ENCODE results near the gene TNFRSF13B.

DNA sequence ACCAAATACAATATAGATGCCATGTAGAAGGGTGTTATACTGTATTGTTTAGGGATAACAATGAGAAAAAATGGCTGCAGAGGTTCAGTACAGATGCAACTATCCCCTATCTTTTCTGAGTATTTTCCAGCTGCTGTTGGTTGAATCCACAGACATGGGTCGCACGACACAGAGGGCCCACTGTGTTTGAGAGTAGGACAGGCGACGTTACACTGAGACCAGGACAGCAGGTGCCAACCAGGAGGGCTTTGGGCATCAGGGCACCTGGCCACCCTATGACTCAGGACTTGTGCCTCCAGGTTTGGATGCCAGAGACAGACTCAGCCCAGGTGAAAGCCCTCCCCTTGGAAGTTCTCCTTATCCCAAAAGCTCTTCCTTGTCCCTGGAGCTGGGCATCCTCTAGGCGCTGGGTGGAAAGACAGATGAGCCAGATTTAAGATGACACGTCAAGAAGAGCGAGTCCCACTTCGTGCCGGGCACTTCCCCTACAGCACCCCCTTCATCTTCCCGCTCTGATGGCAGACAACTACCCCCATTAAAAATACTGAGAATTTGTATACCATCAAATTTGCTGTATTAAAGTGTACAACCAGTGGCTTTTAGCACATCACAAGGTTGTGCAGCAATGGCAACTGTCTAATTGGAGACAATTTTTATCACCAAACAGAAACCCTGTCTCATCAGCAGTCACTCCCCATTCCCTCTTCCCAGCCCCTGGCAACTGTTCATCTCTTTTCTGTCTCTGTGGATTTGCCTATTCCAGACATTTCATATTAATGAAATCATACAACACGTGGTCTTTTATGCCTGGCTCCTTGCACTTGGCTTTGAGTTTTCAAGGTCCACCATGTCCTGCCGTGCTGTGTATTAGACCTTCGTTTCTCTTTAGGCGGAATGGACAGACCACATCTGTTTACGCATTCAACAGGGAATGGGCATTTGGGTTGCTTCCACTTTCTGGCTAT, 30.6 kb downstream of the TNFRSF13B start:
- TF ChIP-seq, protein P1, sequence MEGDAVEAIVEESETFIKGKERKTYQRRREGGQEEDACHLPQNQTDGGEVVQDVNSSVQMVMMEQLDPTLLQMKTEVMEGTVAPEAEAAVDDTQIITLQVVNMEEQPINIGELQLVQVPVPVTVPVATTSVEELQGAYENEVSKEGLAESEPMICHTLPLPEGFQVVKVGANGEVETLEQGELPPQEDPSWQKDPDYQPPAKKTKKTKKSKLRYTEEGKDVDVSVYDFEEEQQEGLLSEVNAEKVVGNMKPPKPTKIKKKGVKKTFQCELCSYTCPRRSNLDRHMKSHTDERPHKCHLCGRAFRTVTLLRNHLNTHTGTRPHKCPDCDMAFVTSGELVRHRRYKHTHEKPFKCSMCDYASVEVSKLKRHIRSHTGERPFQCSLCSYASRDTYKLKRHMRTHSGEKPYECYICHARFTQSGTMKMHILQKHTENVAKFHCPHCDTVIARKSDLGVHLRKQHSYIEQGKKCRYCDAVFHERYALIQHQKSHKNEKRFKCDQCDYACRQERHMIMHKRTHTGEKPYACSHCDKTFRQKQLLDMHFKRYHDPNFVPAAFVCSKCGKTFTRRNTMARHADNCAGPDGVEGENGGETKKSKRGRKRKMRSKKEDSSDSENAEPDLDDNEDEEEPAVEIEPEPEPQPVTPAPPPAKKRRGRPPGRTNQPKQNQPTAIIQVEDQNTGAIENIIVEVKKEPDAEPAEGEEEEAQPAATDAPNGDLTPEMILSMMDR (IDR thresholded peaks at IDR 0.05; ENCODE audit: borderline replicate concordance, extremely low read depth, low read length, poor library complexity, severe bottlenecking), result no peak
- no peak for TF ChIP-seq EZH2 (IDR thresholded peaks at IDR 0.05; ENCODE audit: borderline replicate concordance, low read depth, low read length, severe bottlenecking)

All from DND-41 (cell line).